ENCODE data around the gene TMEM252.

DNA sequence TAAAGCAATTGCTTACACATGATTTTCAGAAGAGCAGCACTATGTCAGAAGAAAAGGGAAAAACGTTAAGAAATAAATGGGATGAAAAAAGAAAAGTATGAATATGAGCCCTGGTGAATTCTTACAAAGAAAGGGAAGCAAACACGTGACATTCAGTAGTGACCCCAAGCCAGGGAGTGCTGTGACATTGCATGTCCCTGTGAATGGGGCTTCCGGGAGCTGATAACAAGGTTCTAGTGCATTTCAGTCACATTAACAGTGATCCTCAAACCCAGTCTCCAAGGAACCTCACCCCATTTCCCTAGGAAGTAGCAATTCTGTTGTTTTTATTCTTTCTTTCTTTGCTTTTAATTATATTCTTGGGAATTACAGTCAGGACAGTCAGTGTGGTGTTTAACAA lies 27.3 kb downstream of the TMEM252 start:
- TF ChIP-seq, protein P1, sequence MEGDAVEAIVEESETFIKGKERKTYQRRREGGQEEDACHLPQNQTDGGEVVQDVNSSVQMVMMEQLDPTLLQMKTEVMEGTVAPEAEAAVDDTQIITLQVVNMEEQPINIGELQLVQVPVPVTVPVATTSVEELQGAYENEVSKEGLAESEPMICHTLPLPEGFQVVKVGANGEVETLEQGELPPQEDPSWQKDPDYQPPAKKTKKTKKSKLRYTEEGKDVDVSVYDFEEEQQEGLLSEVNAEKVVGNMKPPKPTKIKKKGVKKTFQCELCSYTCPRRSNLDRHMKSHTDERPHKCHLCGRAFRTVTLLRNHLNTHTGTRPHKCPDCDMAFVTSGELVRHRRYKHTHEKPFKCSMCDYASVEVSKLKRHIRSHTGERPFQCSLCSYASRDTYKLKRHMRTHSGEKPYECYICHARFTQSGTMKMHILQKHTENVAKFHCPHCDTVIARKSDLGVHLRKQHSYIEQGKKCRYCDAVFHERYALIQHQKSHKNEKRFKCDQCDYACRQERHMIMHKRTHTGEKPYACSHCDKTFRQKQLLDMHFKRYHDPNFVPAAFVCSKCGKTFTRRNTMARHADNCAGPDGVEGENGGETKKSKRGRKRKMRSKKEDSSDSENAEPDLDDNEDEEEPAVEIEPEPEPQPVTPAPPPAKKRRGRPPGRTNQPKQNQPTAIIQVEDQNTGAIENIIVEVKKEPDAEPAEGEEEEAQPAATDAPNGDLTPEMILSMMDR (IDR thresholded peaks at IDR 0.05), result no peak
- TF ChIP-seq, protein P2, sequence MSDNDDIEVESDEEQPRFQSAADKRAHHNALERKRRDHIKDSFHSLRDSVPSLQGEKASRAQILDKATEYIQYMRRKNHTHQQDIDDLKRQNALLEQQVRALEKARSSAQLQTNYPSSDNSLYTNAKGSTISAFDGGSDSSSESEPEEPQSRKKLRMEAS (IDR thresholded peaks at IDR 0.05), result no peak
- TF ChIP-seq POLR2A (IDR thresholded peaks at IDR 0.05; ENCODE audit: low read length) (no peak), SMC3 (IDR thresholded peaks at IDR 0.05) (no peak), JUN (IDR thresholded peaks at IDR 0.05) (no peak), RCOR1 (IDR thresholded peaks at IDR 0.05; ENCODE audit: low read depth, low read length) (no peak), MYC (IDR thresholded peaks at IDR 0.05; ENCODE audit: borderline replicate concordance, low read length) (no peak)
- TF ChIP-seq, protein P3, sequence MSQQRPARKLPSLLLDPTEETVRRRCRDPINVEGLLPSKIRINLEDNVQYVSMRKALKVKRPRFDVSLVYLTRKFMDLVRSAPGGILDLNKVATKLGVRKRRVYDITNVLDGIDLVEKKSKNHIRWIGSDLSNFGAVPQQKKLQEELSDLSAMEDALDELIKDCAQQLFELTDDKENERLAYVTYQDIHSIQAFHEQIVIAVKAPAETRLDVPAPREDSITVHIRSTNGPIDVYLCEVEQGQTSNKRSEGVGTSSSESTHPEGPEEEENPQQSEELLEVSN (IDR thresholded peaks at IDR 0.05; ENCODE audit: borderline replicate concordance, low read depth), result no peak
